Esophagus muscularis mucosa (tissue), 3 donors: ENCODE data around the gene GOLGA7B.

Source experiments
- CTCF ChIP-seq, 3 experiments: fragments of 200-600 bp in 2 of 3; fragments of 450-650 bp in 1 of 3; sonication (generic) in 2 of 3; IDR thresholded peaks; one replicate each; pipeline ENCODE4 v1.5.1; 2017 to 2019; ENCODE audit warnings: antibody characterized with exemption in 3 of 3, mild to moderate bottlenecking in 2 of 3, moderate library complexity in 1 of 3
- POLR2A ChIP-seq: fragments of 450-650 bp; IDR thresholded peaks from one replicate; pipeline ENCODE4 v1.6.1; 2017; ENCODE audit warnings: antibody characterized with exemption, moderate library complexity, mild to moderate bottlenecking, low read depth

- no peak for TF ChIP-seq POLR2A
- no peak for TF ChIP-seq CTCF (IDR thresholded peaks at IDR 0.05)
Observed at GRCh38 chr10:97870990-97871389, 21.3 kb downstream of the GOLGA7B start.
